ENCODE data around the gene FOXE3. TPM values are rescaled to one million over a fixed set of nuclear protein-coding genes. Genes with fewer than 3 reads are reported as not detected.

Gene FOXE3
- total RNA-seq, result not detected in 2 replicates

DNA sequence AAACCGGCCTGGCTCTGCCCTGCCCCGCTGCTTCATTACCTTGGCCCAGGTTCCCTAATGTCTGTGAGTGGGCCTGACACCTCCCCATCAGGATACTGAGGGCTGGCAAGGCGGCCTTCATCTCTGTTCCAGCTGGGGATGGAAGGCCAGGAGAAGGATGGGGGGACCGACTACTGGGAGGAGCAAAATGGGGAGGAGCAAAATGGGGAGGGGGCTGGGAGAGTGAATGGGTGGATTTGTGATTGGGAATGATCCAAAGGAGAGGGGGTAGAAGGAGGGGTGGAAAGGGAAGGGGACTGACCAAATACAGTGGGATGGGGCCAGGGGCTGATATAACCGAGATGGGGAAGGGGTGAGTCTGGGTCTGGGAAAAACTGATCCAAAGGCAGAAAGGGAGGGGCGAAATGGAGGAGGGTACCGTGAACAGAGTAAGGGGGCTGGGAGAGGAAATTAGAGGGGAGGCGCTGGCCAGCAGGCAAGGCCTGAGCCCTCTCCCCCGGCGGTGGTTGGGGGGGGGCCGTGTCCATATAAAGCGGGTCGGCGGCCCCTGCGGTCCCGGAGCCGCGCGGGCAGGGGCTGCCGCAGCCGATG, at the start of gene FOXE3:
FOXE3 (plus strand) TSS at position 558 of the 591 bp plus-strand sequence; CDS start at position 589, 31 bp downstream.
- no peak for DNase-seq (ENCODE audit: low read depth)

DNA sequence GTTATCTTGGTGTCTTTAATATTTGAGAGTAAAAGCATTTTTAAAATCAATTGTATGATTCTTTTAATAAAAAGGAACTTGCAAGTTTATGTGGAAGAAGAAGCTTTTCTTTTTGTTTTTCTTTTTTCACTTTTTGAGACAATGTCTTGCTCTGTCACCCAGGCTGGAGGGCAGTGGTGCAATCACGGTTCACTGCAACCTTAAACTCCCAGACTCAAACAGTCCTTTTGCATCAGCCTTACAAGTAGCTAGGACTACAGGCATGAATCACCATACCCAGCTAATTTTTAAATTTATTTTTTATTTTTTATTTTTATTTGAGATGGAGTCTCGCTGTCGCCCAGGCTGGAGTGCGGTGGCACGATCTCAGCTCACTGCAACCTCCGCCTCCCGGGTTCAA, 48.4 kb upstream of the FOXE3 start:
- no peak for DNase-seq (ENCODE audit: low read depth)

DNA sequence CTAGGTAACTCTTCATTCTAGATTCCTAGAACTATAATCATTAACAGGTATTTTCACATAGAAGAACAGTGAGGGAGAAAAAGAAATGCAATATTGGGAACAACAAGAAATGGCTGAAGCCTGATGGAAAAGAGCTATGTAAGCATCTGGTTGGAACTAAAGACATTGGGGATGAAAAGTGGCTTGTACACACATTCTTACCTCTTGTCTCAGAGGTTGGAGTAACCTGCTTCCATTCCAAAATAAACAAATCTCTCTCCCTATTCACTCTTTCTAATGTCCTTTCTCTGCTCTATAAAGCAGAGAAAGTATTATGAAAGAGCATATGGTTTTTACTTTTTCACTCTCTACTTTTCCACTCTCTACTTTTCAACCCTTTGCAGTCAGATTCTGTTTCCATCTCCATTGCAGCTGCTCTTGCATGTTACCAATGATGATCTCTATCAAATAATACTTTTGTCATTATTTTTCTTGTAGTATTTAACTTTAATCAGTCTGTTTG, 45.0 kb upstream of the FOXE3 start:
- no peak for DNase-seq (ENCODE audit: low read depth)

DNA sequence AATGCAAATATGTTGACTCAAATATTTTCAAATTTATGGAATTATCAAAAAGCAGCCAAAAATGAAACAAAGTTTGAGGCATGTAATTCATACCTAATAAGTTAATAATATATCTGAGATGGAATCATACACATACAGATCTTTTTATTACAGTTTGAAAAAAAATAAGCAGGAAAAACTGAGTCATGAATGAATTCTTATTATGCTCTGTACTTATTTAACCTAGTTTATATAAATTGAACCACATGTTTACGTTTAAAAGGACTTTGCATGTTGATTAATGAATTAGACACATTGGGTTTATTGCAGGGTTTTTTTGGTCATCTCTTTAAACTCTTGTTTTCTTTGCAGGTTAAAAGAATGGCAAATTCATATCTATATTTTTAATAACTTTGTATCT, 41.6 kb upstream of the FOXE3 start:
- DNase-seq (ENCODE audit: low read depth), result no peak

DNA sequence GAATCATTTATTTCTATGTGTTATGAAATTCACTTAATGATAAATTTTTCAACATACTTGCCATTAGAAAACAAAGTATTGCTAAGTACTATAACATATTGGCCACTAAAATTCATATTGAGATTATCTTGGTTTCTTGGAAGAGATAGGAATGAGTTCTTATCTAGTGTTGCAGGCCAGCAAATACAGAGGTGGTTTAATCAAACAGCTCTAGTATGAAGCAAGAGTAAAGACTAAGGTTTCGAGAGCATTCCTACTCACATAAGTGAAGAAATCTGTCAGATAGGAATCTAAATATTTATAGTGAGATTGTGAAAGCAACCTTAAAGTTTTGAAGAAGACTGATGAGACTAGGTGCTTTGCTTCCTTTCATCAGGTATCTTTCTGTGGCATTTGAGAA, 37.9 kb upstream of the FOXE3 start:
- DNase-seq (ENCODE audit: low read depth), result no peak

DNA sequence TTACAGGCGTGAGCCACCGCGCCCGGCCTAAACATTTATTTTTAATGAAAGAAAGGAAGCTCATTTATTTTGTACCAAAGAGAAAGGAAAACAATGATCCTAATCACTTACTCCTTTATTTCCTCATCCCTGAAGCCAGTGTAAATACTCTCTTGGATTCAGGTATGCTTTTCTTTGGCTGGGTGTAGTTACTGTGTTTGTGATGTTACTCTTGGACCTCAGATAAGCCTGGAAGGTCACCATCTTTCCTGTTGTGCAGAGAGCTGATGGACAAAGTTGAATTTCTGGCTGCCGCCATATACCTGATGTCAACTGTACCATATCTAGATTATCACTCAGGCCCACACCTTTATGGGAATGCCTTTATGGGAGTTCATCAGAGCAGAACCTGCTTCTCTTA, 35.4 kb upstream of the FOXE3 start:
- no peak for DNase-seq (ENCODE audit: low read depth)

DNA sequence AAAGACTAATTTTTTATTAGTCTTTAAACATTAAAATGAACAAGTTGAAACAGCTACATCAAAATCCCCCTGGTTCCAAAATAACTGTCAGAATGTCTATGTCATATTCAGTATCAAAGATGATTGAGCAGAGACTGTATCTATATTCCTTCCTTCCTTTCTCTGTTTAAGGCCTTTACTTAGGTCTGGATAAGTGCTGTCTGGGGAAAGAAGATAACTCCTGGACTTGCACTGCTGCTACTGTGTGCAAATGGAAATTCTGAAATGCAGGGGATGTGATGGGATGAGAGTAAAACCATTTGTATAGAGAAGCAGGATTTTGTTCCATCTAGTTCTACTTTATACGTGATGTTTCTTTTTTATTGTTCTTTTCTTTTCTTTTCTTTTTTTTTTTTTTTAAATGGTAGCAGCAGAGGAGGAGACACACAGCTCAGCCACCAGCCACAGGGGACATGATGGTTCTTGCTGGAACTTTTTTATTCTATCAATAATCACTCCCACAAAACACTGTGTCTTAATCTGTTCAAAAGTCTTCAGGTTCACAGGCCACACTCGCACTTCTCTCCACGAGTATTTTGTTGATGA, 33.6 kb upstream of the FOXE3 start:
- DNase-seq (ENCODE audit: low read depth), result no peak

DNA sequence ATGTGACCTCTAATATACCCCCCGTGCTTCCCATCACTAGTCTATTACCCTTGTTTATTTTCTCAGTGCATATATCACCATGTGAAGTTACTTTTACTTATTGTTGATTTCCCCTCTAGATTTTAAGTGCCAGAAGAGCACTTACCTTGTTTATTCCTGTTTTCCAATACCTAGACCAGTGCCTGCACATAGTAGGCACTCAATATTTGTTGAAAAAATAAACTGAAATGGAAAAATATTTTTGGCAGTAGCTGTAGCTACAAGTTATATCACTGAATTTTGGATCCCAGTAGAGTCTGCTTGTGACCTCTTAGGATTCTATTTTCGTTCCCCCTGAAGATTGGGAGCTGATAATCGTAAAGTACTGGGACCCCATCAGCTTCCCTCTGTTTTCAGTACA, 32.0 kb upstream of the FOXE3 start:
- DNase-seq (ENCODE audit: low read depth), result no peak

DNA sequence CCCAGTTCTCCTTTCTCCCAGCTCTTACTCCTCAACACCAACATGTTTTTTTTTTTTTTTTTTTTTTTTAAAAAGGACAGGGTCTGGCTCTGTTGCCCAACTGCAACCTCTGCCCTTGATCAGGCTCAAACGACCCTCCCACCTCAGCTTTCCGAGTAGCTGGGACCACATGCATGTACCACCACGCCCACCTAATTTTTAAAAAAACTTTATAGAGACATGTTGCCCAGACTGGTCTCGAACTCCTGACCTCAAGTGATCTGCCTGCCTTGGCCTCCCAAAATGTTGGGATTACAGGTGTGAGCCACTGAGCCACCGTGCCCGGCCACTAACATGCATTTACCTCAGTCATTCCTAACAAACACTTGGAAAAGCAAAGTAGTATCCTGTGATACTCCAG, 31.1 kb upstream of the FOXE3 start:
- no peak for DNase-seq (ENCODE audit: low read depth)

DNA sequence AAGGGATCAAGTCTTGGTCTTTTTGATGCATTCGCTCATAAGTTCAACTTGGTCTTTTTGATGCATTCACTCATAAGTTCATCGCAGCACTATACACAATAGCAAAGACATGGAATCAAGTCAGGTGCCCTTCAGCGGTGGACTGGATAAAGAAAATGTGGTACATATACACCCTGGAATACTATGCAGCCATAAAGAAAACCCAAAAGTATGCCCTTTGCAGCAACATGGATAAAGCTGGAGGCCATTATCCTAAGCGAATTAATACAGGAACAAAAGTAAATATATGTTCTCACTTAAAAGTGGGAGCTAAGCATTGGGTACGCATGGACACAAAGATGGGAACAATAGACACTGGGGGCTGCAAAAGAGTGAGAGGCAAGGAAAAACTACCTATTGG, 29.8 kb upstream of the FOXE3 start:
- no peak for DNase-seq (ENCODE audit: low read depth)

DNA sequence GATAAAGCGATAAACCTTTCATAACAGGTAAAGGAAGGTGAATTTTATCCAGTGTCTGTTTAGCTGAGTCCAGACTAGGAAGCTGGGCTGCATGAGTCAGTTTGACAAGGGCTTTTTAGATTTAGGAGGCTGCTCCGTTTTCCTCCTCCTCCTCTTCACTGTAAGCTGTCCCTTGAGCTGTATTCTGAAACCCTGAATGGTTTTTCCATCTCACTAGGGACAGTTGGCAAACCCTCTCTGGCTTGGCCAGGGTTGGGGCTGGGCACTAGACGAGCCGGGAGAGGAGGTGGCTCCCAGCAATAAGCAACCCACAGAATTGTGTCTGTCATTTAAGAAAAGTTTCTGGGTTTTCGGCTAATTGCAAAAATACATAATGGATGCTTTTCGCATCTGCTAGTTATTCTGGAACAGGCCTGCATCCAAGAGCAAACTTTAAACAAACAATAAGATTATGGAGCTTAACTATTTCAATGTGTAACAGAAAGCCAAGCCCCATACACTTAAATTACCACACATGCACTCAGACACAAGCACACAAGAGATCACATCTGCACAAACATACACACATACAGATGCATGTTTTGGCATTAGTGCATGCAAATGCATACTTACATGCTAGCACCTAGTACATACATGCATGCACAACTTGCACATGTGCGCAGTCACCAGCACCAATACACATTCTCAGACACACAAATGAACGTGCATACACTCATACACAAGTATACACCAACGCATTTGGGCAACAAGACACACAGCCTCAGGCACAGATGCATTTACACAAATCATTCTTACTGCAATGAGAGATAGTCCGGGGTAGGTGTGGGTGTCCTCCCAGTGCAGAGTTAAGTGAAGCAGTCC, 27.8 kb upstream of the FOXE3 start:
- DNase-seq (ENCODE audit: low read depth), result no peak

DNA sequence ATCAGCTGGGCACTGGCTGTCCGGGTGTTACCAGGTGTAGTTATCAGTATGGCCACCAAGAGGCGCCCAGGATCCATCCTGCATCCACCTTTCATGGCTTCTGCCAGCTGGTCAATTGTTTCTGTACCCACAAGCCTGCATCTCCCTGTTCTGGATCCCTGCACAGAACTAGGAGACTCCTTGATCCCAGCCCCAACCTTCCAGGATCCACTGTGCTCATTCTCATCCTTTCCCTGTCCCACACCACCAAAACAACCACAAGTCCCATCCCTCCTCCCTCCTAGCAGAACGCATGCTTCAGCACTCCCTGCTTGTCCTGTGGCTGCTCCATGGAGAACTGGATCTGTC, 27.2 kb upstream of the FOXE3 start:
- peak; percentile 50 for DNase-seq (ENCODE audit: low read depth)

DNA sequence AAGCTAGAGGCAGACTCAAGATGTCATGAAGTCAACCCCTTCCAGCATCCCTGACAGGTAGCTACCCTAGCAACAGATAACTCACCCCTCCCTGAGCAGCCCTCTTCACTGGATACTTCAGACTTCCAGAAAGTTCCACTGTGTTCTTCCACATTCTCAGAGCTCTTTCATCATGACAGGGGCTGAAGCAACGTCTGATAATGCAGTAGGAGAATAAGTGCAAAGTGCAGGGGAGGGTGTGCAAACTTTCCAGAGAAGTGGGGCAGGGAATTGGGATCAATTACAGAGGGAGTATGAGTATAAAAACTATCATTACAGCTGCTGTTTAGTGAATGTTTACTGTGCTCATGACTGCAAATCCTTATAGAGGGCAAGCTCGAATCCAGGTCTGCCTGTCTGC, 26.4 kb upstream of the FOXE3 start:
- DNase-seq (ENCODE audit: low read depth), result no peak

DNA sequence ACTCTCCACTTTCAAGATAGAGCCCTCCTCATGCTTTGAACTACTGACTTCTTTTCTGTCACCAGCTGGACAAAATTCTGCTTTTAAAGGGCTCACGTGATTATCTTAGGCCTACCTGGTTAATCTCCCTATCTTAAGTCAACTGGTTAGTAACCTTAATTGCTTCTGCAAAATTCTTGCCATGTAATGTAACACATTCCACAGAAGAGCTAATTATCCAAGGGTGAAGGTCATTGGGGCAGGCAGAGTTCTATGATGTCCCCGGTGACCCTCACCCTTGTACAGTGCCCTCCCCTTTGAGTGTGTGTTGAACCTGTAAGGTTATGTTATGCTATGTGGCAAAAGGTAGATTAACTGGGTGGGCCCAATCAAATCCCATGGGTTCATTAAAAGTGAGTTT, 25.2 kb upstream of the FOXE3 start:
- no peak for DNase-seq (ENCODE audit: low read depth)

DNA sequence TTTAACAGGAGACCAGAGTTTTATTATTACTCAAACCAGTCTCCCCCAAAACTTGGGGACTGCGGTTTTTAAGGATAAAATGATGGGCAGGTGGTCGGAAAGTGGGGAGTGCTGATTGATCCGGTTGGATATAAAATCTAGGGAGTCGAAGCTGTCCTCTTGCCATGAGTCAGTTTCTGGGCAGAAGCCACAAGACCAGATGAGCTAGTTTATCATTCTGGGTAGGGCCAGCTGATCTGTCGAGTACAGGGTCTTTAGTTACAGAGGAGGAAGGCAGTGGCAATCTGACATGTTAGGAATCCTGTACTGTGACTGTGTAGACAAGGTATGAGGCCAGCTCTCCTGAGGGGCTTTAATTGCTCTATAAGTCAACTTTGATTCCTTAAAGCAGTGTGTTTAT, 22.9 kb upstream of the FOXE3 start:
- no peak for DNase-seq (ENCODE audit: low read depth)

DNA sequence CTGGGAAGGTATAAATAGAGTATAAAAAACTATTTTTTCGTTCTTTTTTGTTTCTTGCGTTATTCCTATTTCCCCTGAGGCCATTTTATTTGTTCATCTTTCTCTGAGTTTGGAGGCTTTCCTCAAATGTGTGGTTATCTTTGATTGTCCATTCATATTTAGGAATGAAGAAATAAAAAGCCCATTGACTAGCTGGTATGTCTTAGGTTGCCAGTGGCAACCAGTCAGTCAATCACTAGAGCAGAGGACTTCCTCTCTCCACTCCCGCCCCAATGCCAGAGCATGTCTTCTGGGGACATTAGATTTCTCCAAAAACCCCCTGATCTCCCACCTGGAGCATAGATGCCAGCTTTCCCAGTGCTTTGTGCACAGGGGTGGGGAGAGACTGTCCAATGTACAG, 20.7 kb upstream of the FOXE3 start:
- DNase-seq (ENCODE audit: low read depth), result no peak

DNA sequence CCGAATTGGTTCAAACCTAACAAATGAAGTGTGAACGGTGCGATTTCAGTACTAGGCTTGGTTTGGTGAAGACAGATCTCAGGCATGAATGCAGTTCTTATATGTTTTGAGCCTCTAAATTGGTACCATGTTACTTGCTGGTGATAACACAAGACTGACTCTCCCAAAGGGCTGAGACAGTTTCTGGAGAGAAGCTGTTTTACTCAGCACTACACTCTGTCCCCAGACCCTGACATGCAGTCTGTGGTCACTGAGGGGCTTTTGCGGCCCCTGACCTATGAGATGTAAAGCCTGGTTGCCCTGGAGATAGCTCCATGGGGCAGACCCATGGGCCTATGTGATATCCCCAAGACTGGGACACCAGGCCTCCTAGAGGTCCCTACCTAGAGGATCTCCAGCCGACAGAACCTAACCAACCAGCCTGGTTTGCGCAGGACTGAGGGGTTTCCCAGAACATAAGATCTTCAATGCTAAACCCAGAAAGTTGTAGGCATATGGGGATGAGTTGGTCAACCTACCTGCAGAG, 19.4 kb upstream of the FOXE3 start:
- no peak for DNase-seq (ENCODE audit: low read depth)

DNA sequence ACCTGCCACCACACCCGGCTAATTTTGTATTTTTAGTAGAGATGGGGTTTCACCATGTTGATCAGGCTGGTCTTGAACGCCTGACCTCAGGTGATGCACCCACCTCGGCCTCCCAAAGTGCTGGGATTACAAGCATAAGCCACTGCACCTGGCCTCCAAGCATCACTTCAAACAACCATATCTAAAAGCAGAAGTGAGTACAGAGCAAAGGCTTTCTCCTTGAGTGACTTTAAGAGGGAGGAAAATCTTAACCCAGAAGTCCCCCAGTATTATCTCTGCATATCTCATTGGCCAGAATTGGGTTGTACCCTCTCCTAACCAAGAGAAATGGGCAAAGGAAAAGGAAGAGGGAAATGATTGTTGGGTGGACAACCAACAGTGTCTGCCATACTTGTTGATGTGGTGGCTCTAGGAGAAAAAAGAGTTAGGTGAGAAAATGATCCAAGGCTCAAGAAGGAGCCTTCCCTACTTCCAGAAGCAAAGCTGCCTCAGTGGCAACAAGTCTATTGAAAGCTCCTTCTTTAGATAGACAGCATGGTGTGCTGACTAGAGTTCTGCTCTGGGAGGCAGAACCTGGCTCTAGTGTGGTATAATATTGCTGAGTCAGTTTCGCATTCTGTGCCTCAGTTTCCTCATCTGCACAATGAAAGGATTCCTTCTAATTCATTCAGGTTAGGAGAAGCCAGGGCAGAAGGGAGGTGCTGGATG, 16.8 kb upstream of the FOXE3 start:
- DNase-seq (ENCODE audit: low read depth), result no peak

DNA sequence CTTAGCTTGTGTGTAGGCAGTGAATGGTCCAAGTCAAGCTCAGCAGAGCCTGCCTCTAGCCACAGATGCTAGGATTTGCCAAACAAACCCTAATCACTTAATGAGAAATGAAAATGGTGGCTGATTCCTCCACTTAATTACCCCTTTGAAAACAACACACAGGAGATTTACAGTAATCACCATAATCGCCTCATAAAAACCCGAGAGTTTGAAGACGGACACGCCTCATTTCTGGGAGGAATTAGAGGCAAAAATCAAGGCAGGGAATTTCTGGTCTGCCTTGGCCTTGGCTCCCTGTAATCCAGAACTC, 16.3 kb upstream of the FOXE3 start:
- no peak for DNase-seq (ENCODE audit: low read depth)

DNA sequence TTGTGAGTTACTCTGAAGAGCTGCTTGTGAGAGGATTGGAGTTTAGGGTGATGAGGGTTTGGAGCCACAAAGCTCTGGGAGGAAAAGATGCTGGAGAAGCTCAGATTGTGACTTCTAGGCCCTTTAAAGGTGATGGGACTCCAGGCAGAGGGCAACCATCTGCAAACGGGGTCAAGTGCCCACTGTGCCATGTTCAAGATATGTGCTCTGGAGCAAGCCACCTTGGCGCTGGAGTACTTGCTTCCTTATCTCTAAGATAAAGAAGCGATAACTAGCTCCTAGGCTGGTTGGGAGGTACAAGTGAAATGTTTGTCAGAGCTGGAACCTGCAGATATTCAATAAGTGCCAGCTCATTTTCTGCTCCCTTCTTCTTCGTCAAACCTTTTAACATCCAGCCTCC, 14.3 kb upstream of the FOXE3 start:
- DNase-seq (ENCODE audit: low read depth), result no peak

DNA sequence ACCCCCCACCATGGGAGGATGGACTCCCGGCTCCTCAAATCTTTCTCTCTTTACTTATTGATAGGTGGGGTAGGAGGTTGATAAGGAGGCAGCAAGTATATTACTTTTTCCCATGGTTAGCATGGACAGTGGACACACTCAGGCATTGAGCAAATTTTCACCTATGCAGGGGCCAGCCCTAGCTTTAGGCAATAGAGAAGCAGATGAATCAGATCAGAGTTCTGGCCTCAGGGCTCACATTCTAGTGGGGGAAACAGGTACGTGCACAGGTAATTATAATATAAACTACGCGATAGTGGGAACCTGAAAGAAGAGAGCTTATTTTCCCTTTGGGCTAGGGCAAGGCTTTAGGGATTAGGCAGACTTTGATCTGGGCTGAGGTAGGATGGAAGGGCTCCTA, 13.5 kb upstream of the FOXE3 start:
- DNase-seq (ENCODE audit: low read depth), result no peak

DNA sequence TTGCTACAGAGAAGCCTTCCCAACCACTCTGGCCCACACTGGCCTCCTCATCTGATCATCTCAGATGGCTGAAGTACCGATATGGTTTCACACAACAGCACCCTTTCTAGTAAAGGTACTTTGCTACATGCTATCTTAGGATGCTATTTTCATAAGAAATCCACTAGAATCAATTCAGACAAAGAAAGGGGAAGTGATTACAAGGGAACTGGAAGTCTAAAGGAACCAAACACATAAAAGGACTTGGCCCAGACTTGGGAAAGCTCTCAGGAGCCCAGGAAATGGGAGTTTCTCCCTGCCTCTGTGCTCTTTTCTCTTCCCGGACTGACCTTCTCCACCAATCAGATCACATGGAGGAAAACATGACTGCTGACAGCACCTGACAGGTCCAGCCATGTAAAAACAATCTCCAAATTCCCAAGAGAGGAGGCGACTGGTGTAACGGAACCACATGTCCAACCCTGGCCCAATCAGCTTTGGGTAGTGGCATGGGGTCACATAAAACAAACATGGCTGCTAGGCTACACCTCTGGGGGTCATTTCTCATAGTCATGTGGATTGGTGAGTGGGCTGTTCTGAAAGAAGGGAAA, 12.7 kb upstream of the FOXE3 start:
- DNase-seq (ENCODE audit: low read depth), result no peak
